AG08396 (cell line): Measurements from ENCODE around the gene COMMD9.

Experiments used
- DNase-seq: peaks from one replicate; pipeline ENCODE4 v3.0.0; 2012; ENCODE audit warnings: low spot score, mixed read lengths

COMMD9 gene

DNA sequence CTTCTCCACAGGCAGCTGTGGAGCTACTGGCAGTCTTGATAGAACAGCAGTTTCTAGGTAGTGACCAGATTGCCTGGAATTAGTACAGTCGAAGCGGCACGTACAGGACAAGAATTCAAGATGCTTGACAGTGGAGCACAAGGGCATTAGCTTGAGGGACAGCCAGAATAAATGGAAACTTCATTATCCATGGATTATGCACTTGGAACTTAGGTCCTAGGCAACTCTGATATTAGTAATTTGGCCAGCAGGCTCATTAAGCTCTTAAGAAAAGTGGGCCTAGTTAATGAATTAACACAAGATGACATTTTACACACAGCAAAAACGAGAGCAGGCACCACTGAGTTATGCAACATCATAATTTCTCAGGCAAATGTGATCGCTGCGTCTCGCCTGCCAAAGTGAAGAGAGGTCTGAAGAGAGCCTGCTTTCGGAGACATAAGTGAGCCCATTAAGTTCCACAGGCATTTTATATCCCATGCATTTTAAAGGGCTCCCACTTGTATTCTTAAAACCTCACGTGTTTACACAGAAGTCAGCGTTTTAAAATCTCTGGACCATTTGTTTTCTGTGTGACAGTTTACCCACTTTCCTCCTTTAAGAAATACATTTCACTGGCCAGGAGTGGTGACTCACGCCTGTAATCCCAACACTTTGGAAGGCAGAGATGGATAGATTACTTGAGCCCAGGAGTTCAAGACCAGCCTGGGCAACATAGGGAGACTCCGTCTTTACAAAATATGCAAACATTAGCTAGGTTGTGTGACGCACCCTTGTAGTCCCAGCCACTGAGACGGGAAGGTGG lies 66.2 kb downstream of the COMMD9 start:
- DNase-seq: no peak
